ENCODE results near the gene HAUS3. TPM values are rescaled to one million over a fixed set of nuclear protein-coding genes. Genes with fewer than 3 reads are reported as not detected.

Gene HAUS3
- total RNA-seq, 1 experiment from 2014 or later, result 9.5 TPM

- BruUV-seq (replicated peaks), result no TSS peak
- Histone ChIP-seq H3K9ac (ENCODE audit: low read length) (no peak overlapping the region), H3K4me1 (ENCODE audit: insufficient read depth, low read length) (no peaks in the 10 kb centered on the region), H3K9me3 (ENCODE audit: low read length) (no peaks in the 10 kb centered on the region), H3K27me3 (ENCODE audit: low read length) (no peaks in the 10 kb centered on the region), H3K36me3 (ENCODE audit: low read depth, low read length) (no peaks in the 10 kb centered on the region), H3K4me3 (ENCODE audit: low read length) (no peak overlapping the region), H3K4me2 (ENCODE audit: low read length) (no peak overlapping the region), H3K9me2 (replicated peaks; ENCODE audit: low read length) (no peaks in the 10 kb centered on the region), H3F3A (ENCODE audit: low read length, unreplicated experiment) (no peaks in the 10 kb centered on the region), H2AFZ (ENCODE audit: low read length) (no peak overlapping the region), H3K79me2 (ENCODE audit: low read length) (no peaks in the 10 kb centered on the region), H4K20me1 (ENCODE audit: low read length) (no peaks in the 10 kb centered on the region), H3K27ac (ENCODE audit: low read length) (no peak overlapping the region)
- POLR2A ChIA-PET (ENCODE audit: unreplicated experiment), result no interaction called here
- TF ChIP-seq CTCF (conservative IDR thresholded peaks at IDR 0.05; ENCODE audit: low read depth, low read length) (no peak), EZH2phosphoT487 (IDR thresholded peaks at IDR 0.05; ENCODE audit: borderline replicate concordance, low read length) (no peak), EZH2 (IDR thresholded peaks at IDR 0.05; ENCODE audit: low read length, unreplicated experiment) (no peak)
- ATAC-seq (no peak), DNase-seq (no peak)
- CTCF ChIA-PET, result no interaction called here
- intact Hi-C loops (cut with micrococcal nuclease), result no loop called here
Measured at GRCh38 chr4:2268357-2269205, 26.7 kb upstream of the HAUS3 start.

- DNase-seq (no peak), ATAC-seq (no peak)
- H3K79me2 ChIP-seq (ENCODE audit: low read length), result no peaks in the 10 kb centered on the region
- no peak overlapping the region for H3K4me2 ChIP-seq (ENCODE audit: low read length)
- no peak overlapping the region for H3K9ac ChIP-seq (ENCODE audit: low read length)
- TF ChIP-seq CTCF (conservative IDR thresholded peaks at IDR 0.05; ENCODE audit: low read depth, low read length) (no peak), EZH2phosphoT487 (IDR thresholded peaks at IDR 0.05; ENCODE audit: borderline replicate concordance, low read length) (no peak), EZH2 (IDR thresholded peaks at IDR 0.05; ENCODE audit: low read length, unreplicated experiment) (no peak)
- intact Hi-C loops (cut with micrococcal nuclease), result no loop called here
- no peak overlapping the region for H2AFZ ChIP-seq (ENCODE audit: low read length)
- H3K36me3 ChIP-seq (ENCODE audit: low read depth, low read length), result no peaks in the 10 kb centered on the region
- H3K4me3 ChIP-seq (ENCODE audit: low read length), result no peak overlapping the region
- no TSS peak for BruUV-seq (replicated peaks)
- no peaks in the 10 kb centered on the region for H3K27me3 ChIP-seq (ENCODE audit: low read length)
- no peaks in the 10 kb centered on the region for H3F3A ChIP-seq (ENCODE audit: low read length, unreplicated experiment)
- ChIA-PET POLR2A (ENCODE audit: unreplicated experiment) (no interaction called here), CTCF (no interaction called here)
- H4K20me1 ChIP-seq (ENCODE audit: low read length), result no peaks in the 10 kb centered on the region
- peaks cover under 1% of the 10 kb centered on the region; the same call in 1 of the 2 replicates for H3K4me1 ChIP-seq (ENCODE audit: insufficient read depth, low read length)
- H3K9me3 ChIP-seq (ENCODE audit: low read length), result no peaks in the 10 kb centered on the region
- H3K9me2 ChIP-seq (replicated peaks; ENCODE audit: low read length), result no peaks in the 10 kb centered on the region
- no peak overlapping the region for H3K27ac ChIP-seq (ENCODE audit: low read length)
Measured at GRCh38 chr4:2267841-2268240, 25.9 kb upstream of the HAUS3 start.

GRCh38 chr4:2267320-2267811 lies 25.4 kb upstream of the HAUS3 start:
- Histone ChIP-seq H3K9ac (ENCODE audit: low read length) (no peak overlapping the region), H4K20me1 (ENCODE audit: low read length) (no peaks in the 10 kb centered on the region), H3K27ac (ENCODE audit: low read length) (no peak overlapping the region), H2AFZ (ENCODE audit: low read length) (no peak overlapping the region), H3K4me1 (ENCODE audit: insufficient read depth, low read length) (peaks cover 4% of the 10 kb centered on the region; the same call in 1 of the 2 replicates), H3K36me3 (ENCODE audit: low read depth, low read length) (no peaks in the 10 kb centered on the region), H3K9me2 (replicated peaks; ENCODE audit: low read length) (no peaks in the 10 kb centered on the region), H3K79me2 (ENCODE audit: low read length) (no peaks in the 10 kb centered on the region), H3K4me2 (ENCODE audit: low read length) (no peak overlapping the region), H3K4me3 (ENCODE audit: low read length) (no peak overlapping the region), H3F3A (ENCODE audit: low read length, unreplicated experiment) (no peaks in the 10 kb centered on the region), H3K9me3 (ENCODE audit: low read length) (no peaks in the 10 kb centered on the region), H3K27me3 (ENCODE audit: low read length) (no peaks in the 10 kb centered on the region)
- ATAC-seq, result no peak
- no TSS peak for BruUV-seq (replicated peaks)
- ChIA-PET CTCF (no interaction called here), POLR2A (ENCODE audit: unreplicated experiment) (no interaction called here)
- TF ChIP-seq EZH2phosphoT487 (IDR thresholded peaks at IDR 0.05; ENCODE audit: borderline replicate concordance, low read length) (no peak), CTCF (conservative IDR thresholded peaks at IDR 0.05; ENCODE audit: low read depth, low read length) (no peak), EZH2 (IDR thresholded peaks at IDR 0.05; ENCODE audit: low read length, unreplicated experiment) (no peak)
- no peak for DNase-seq
- intact Hi-C loops (cut with micrococcal nuclease), result no loop called here
